GM23338 (cell line): ENCODE data around the gene CACNA1A.

ENCODE experiments used
- CREB1 ChIP-seq: fragments of 250-450 bp; sonication (Bioruptor Pico); IDR thresholded peaks from 2 replicates; pipeline ENCODE4 v1.5.0; 2020; ENCODE audit warnings: low read depth, mild to moderate bottlenecking, moderate library complexity
- ETS1 ChIP-seq: IDR thresholded peaks from 2 replicates; pipeline ENCODE4 v1.6.1; 2016; ENCODE audit warnings: antibody characterized with exemption
- EZH2 ChIP-seq: fragments of 200-600 bp; sonication (generic); IDR thresholded peaks from one replicate; pipeline ENCODE4 v1.8.0; 2017; ENCODE audit warnings: antibody characterized with exemption, mild to moderate bottlenecking, low read depth; ENCODE audit not compliant: unreplicated experiment
- EZH2phosphoT487 ChIP-seq: fragments of 200-600 bp; sonication (generic); IDR thresholded peaks from one replicate; pipeline ENCODE4 v1.8.1; 2018; ENCODE audit warnings: antibody characterized with exemption; ENCODE audit not compliant: unreplicated experiment
- JUNB ChIP-seq: IDR thresholded peaks from one replicate; pipeline ENCODE4 v1.6.1; 2016; ENCODE audit warnings: antibody characterized with exemption; ENCODE audit not compliant: unreplicated experiment
- NANOG ChIP-seq: IDR thresholded peaks from 2 replicates; pipeline ENCODE4 v1.6.1; 2016; ENCODE audit warnings: antibody characterized with exemption, borderline replicate concordance
- POLR2AphosphoS5 ChIP-seq: IDR thresholded peaks from 2 replicates; pipeline ENCODE4 v1.6.1; 2016; ENCODE audit warnings: antibody characterized with exemption, low read depth
- STAT1 ChIP-seq: IDR thresholded peaks from one replicate; pipeline ENCODE4 v1.6.1; 2016; ENCODE audit warnings: antibody characterized with exemption; ENCODE audit not compliant: unreplicated experiment
- ZNF331 ChIP-seq: fragments of 250-450 bp; sonication (Bioruptor Pico); IDR thresholded peaks from 2 replicates; pipeline ENCODE4 v1.5.0; 2020; ENCODE audit warnings: low read depth, mild to moderate bottlenecking, moderate library complexity
- TF ChIP-seq, protein P1 (sequence below), 2 experiments: fragments of 200-600 bp in 1 of 2; sonication (generic) in 1 of 2; conservative IDR thresholded peaks; 2 replicates each; pipeline versions ENCODE4 v1.5.1 to v1.6.1; 2016 to 2017; ENCODE audit warnings: antibody characterized with exemption in 2 of 2, low read depth in 2 of 2, mild to moderate bottlenecking in 2 of 2, moderate library complexity in 1 of 2
- TF ChIP-seq, protein P2 (sequence below): IDR thresholded peaks from one replicate; pipeline ENCODE4 v1.6.1; 2018; ENCODE audit warnings: antibody characterized with exemption; ENCODE audit not compliant: unreplicated experiment
- TF ChIP-seq, protein P3 (sequence below): fragments of 250-450 bp; sonication (Bioruptor Pico); IDR thresholded peaks from 2 replicates; pipeline ENCODE4 v1.5.0; 2020; ENCODE audit warnings: mild to moderate bottlenecking, moderate library complexity

- TF ChIP-seq EZH2phosphoT487 = no peak
- no peak for TF ChIP-seq EZH2
- TF ChIP-seq, protein P1, sequence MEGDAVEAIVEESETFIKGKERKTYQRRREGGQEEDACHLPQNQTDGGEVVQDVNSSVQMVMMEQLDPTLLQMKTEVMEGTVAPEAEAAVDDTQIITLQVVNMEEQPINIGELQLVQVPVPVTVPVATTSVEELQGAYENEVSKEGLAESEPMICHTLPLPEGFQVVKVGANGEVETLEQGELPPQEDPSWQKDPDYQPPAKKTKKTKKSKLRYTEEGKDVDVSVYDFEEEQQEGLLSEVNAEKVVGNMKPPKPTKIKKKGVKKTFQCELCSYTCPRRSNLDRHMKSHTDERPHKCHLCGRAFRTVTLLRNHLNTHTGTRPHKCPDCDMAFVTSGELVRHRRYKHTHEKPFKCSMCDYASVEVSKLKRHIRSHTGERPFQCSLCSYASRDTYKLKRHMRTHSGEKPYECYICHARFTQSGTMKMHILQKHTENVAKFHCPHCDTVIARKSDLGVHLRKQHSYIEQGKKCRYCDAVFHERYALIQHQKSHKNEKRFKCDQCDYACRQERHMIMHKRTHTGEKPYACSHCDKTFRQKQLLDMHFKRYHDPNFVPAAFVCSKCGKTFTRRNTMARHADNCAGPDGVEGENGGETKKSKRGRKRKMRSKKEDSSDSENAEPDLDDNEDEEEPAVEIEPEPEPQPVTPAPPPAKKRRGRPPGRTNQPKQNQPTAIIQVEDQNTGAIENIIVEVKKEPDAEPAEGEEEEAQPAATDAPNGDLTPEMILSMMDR (conservative IDR thresholded peaks at IDR 0.05; ENCODE audit: low read depth in 2 of 2) = no peak
- TF ChIP-seq, protein P2, sequence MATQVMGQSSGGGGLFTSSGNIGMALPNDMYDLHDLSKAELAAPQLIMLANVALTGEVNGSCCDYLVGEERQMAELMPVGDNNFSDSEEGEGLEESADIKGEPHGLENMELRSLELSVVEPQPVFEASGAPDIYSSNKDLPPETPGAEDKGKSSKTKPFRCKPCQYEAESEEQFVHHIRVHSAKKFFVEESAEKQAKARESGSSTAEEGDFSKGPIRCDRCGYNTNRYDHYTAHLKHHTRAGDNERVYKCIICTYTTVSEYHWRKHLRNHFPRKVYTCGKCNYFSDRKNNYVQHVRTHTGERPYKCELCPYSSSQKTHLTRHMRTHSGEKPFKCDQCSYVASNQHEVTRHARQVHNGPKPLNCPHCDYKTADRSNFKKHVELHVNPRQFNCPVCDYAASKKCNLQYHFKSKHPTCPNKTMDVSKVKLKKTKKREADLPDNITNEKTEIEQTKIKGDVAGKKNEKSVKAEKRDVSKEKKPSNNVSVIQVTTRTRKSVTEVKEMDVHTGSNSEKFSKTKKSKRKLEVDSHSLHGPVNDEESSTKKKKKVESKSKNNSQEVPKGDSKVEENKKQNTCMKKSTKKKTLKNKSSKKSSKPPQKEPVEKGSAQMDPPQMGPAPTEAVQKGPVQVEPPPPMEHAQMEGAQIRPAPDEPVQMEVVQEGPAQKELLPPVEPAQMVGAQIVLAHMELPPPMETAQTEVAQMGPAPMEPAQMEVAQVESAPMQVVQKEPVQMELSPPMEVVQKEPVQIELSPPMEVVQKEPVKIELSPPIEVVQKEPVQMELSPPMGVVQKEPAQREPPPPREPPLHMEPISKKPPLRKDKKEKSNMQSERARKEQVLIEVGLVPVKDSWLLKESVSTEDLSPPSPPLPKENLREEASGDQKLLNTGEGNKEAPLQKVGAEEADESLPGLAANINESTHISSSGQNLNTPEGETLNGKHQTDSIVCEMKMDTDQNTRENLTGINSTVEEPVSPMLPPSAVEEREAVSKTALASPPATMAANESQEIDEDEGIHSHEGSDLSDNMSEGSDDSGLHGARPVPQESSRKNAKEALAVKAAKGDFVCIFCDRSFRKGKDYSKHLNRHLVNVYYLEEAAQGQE = no peak
- TF ChIP-seq STAT1 = no peak
- TF ChIP-seq POLR2AphosphoS5 = no peak
- no peak for TF ChIP-seq JUNB
- no peak for TF ChIP-seq CREB1 (CRISPR knock-in tag)
- no peak for TF ChIP-seq ETS1
- no peak for TF ChIP-seq NANOG
- TF ChIP-seq, protein P3, sequence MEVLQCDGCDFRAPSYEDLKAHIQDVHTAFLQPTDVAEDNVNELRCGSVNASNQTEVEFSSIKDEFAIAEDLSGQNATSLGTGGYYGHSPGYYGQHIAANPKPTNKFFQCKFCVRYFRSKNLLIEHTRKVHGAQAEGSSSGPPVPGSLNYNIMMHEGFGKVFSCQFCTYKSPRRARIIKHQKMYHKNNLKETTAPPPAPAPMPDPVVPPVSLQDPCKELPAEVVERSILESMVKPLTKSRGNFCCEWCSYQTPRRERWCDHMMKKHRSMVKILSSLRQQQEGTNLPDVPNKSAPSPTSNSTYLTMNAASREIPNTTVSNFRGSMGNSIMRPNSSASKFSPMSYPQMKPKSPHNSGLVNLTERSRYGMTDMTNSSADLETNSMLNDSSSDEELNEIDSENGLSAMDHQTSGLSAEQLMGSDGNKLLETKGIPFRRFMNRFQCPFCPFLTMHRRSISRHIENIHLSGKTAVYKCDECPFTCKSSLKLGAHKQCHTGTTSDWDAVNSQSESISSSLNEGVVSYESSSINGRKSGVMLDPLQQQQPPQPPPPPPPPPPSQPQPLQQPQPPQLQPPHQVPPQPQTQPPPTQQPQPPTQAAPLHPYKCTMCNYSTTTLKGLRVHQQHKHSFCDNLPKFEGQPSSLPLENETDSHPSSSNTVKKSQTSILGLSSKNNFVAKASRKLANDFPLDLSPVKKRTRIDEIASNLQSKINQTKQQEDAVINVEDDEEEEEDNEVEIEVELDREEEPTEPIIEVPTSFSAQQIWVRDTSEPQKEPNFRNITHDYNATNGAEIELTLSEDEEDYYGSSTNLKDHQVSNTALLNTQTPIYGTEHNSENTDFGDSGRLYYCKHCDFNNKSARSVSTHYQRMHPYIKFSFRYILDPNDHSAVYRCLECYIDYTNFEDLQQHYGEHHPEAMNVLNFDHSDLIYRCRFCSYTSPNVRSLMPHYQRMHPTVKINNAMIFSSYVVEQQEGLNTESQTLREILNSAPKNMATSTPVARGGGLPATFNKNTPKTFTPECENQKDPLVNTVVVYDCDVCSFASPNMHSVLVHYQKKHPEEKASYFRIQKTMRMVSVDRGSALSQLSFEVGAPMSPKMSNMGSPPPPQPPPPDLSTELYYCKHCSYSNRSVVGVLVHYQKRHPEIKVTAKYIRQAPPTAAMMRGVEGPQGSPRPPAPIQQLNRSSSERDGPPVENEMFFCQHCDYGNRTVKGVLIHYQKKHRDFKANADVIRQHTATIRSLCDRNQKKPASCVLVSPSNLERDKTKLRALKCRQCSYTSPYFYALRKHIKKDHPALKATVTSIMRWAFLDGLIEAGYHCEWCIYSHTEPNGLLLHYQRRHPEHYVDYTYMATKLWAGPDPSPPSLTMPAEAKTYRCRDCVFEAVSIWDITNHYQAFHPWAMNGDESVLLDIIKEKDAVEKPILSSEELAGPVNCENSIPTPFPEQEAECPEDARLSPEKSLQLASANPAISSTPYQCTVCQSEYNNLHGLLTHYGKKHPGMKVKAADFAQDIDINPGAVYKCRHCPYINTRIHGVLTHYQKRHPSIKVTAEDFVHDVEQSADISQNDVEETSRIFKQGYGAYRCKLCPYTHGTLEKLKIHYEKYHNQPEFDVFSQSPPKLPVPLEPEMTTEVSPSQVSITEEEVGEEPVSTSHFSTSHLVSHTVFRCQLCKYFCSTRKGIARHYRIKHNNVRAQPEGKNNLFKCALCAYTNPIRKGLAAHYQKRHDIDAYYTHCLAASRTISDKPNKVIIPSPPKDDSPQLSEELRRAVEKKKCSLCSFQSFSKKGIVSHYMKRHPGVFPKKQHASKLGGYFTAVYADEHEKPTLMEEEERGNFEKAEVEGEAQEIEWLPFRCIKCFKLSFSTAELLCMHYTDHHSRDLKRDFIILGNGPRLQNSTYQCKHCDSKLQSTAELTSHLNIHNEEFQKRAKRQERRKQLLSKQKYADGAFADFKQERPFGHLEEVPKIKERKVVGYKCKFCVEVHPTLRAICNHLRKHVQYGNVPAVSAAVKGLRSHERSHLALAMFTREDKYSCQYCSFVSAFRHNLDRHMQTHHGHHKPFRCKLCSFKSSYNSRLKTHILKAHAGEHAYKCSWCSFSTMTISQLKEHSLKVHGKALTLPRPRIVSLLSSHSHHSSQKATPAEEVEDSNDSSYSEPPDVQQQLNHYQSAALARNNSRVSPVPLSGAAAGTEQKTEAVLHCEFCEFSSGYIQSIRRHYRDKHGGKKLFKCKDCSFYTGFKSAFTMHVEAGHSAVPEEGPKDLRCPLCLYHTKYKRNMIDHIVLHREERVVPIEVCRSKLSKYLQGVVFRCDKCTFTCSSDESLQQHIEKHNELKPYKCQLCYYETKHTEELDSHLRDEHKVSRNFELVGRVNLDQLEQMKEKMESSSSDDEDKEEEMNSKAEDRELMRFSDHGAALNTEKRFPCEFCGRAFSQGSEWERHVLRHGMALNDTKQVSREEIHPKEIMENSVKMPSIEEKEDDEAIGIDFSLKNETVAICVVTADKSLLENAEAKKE = no peak
- no peak for TF ChIP-seq ZNF331 (CRISPR knock-in tag)
Observed at GRCh38 chr19:13206587-13206986, 299.7 kb downstream of the CACNA1A start.
